Thyroid gland (tissue), 4 donors: ENCODE measurements around the gene RBBP9. TPM values are rescaled to one million over a fixed set of nuclear protein-coding genes. Genes with fewer than 3 reads are reported as not detected.

ENCODE experiments used
- DNase-seq, 2 donors: peaks; one replicate each; pipeline ENCODE4 v3.0.0-alpha.2; 2019
- H3K27ac ChIP-seq, 3 donors: fragments of 200-600 bp; sonication (generic); 1 replicate in 2 of 3; 2 replicates in 1 of 3; pipeline ENCODE4 v1.5.1; 2016 to 2019; ENCODE audit warnings: mild to moderate bottlenecking in 1 of 3, moderate library complexity in 1 of 3
- H3K27me3 ChIP-seq: fragments of 200-600 bp; sonication (generic); one replicate; pipeline ENCODE4 v1.5.1; 2019
- H3K36me3 ChIP-seq, 2 donors: fragments of 200-600 bp; sonication (generic); one replicate each; pipeline ENCODE4 v1.5.1; 2016 to 2019
- H3K4me1 ChIP-seq, 2 donors: fragments of 200-600 bp; sonication (generic); one replicate each; pipeline ENCODE4 v1.5.1; 2017 to 2019
- H3K4me3 ChIP-seq, 3 donors: fragments of 200-600 bp; sonication (generic); replicated peaks in 1 of 3; 1 replicate in 2 of 3; 2 replicates in 1 of 3; pipeline ENCODE4 v1.5.1; 2016; ENCODE audit warnings: mild to moderate bottlenecking in 1 of 3
- H3K9me3 ChIP-seq: fragments of 200-600 bp; sonication (generic); one replicate; pipeline ENCODE4 v1.5.1; 2017
- POLR2A ChIP-seq, 2 donors: fragments of 450-650 bp; IDR thresholded peaks; one replicate each; pipeline ENCODE4 v1.6.1; 2017; ENCODE audit warnings: antibody characterized with exemption in 2 of 2, mild to moderate bottlenecking in 2 of 2, moderate library complexity in 1 of 2
- WGBS, 2 donors: methylation state at CpG; one replicate each; pipeline ENCODE4 v1.1.5; 2017; 5-methylcytosine and 5-hydroxymethylcytosine counted together
- intact Hi-C: fragments of 100-400 bp; cut with DNase I; formaldehyde crosslinking; loops from one replicate; pipeline ENCODE4 v1.15.1; 2023
- total RNA-seq, 4 donors: library from RNA; depleted of rRNA; stranded (reverse); fragments of >200 nt; gene quantifications; one replicate each; pipeline ENCODE4 v1.2.3, GENCODE V29; 2016
- TF ChIP-seq, protein P1 (sequence below), 6 experiments: fragments of 200-600 bp in 3 of 6; fragments of 450-650 bp in 3 of 6; sonication (generic) in 3 of 6; IDR thresholded peaks; one replicate each; pipeline ENCODE4 v1.5.1; 2016 to 2019; ENCODE audit warnings: antibody characterized with exemption in 6 of 6, mild to moderate bottlenecking in 2 of 6, inconsistent platforms in 1 of 6, moderate library complexity in 1 of 6

The RBBP9 gene
- total RNA-seq, 4 donors from 2014 or later: 51.5 to 106 (median 66.3) TPM

DNA sequence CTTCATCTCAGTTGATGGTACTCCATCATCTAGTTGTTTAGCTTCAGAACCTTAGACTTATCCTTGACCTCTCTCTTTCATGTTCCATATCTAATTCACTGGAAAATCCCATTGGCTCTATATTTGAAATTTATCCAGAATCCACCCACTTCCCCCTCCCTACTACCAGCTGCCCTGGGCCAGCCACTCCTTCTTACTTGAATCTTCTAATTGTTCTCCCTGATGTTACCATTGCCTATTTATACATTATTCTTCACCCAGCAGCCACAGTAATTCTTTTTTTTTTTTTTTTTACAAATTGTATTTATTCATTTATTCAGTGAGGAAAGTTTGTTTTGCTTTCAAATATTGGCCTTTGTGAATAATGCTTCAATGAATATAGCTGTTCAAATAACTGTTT lies 18.9 kb upstream of the RBBP9 start:
- Histone ChIP-seq H3K9me3 (no peaks in the 10 kb centered on the region), H3K4me1 (no peaks in the 10 kb centered on the region), H3K27ac (no peak overlapping the region), H3K36me3 (peaks cover 5 to 25% of the 10 kb centered on the region in 2 donors), H3K4me3 (no peak overlapping the region), H3K27me3 (no peaks in the 10 kb centered on the region)
- no peak for TF ChIP-seq POLR2A (IDR thresholded peaks at IDR 0.05)
- TF ChIP-seq, protein P1, sequence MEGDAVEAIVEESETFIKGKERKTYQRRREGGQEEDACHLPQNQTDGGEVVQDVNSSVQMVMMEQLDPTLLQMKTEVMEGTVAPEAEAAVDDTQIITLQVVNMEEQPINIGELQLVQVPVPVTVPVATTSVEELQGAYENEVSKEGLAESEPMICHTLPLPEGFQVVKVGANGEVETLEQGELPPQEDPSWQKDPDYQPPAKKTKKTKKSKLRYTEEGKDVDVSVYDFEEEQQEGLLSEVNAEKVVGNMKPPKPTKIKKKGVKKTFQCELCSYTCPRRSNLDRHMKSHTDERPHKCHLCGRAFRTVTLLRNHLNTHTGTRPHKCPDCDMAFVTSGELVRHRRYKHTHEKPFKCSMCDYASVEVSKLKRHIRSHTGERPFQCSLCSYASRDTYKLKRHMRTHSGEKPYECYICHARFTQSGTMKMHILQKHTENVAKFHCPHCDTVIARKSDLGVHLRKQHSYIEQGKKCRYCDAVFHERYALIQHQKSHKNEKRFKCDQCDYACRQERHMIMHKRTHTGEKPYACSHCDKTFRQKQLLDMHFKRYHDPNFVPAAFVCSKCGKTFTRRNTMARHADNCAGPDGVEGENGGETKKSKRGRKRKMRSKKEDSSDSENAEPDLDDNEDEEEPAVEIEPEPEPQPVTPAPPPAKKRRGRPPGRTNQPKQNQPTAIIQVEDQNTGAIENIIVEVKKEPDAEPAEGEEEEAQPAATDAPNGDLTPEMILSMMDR (IDR thresholded peaks at IDR 0.05): no peak
- intact Hi-C loops: no loop called here
- DNase-seq: no peak

- TF ChIP-seq, protein P1 (IDR thresholded peaks at IDR 0.05): no peak
- no peak for TF ChIP-seq POLR2A (IDR thresholded peaks at IDR 0.05)
- Histone ChIP-seq H3K27me3 (no peaks in the 10 kb centered on the region), H3K36me3 (peaks cover 5 to 25% of the 10 kb centered on the region in 2 donors), H3K9me3 (no peaks in the 10 kb centered on the region), H3K4me1 (peaks cover 0 to 1% of the 10 kb centered on the region in 2 donors), H3K4me3 (no peak overlapping the region), H3K27ac (no peak overlapping the region)
- WGBS, 2 donors: 94 to 98% methylated on average over 4 to 5 of the region's 5 CpGs
- intact Hi-C loops: no loop called here
- DNase-seq: no peak
Measured at GRCh38 chr20:18514127-18514526, 17.1 kb upstream of the RBBP9 start.

- intact Hi-C loops: no loop called here
- 90 to 97% methylated on average over 7 of the region's 7 CpGs for WGBS, 2 donors
- peaks cover 9 to 11% of the 10 kb centered on the region in 2 donors for H3K4me1 ChIP-seq
- no peaks in the 10 kb centered on the region for H3K27me3 ChIP-seq
- DNase-seq: no peak
- no peak for TF ChIP-seq POLR2A (IDR thresholded peaks at IDR 0.05)
- TF ChIP-seq, protein P1 (IDR thresholded peaks at IDR 0.05): no peak
- no peak overlapping the region for H3K27ac ChIP-seq
- H3K36me3 ChIP-seq: peaks cover 5 to 25% of the 10 kb centered on the region in 2 donors
- no peaks in the 10 kb centered on the region for H3K9me3 ChIP-seq
- H3K4me3 ChIP-seq: no peak overlapping the region
Measured at GRCh38 chr20:18513208-18513607, 16.2 kb upstream of the RBBP9 start.

DNA sequence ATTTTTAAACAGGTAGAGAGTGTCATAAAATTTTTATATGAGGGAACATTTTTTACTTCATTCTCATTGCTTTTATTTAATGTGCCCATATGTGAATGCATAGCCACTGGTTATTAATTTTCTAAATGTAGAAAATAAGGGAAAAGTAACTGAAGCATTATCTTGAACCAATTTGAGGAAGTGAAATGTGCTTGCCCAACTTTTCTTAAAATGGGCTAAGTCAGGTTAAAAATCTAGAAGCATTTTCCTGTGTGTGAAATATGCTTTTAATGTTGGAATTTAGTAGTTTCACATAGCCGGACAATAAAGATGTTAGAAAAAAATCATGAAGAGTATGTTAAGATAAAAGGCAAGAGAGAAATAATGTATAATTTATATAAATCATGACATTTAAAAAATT lies 14.5 kb upstream of the RBBP9 start:
- intact Hi-C loops: no loop called here

More for the DNA sequence above, 14.5 kb upstream of the RBBP9 start:
- no peak overlapping the region for H3K27ac ChIP-seq
- TF ChIP-seq POLR2A (IDR thresholded peaks at IDR 0.05): no peak
- TF ChIP-seq, protein P1 (IDR thresholded peaks at IDR 0.05): no peak
- H3K27me3 ChIP-seq: no peaks in the 10 kb centered on the region
- peaks cover 5 to 23% of the 10 kb centered on the region in 2 donors for H3K36me3 ChIP-seq
- peaks cover 13 to 14% of the 10 kb centered on the region in 2 donors for H3K4me1 ChIP-seq
- 86 to 94% methylated on average over 1 of the region's 1 CpG for WGBS, 2 donors
- no peaks in the 10 kb centered on the region for H3K9me3 ChIP-seq
- H3K4me3 ChIP-seq: no peak overlapping the region
- DNase-seq: no peak
